HT1080 (cell line): ENCODE measurements around the gene SRBD1. TPM values are rescaled to one million over a fixed set of nuclear protein-coding genes. Genes with fewer than 3 reads are reported as not detected.

Source experiments
- DNase-seq: peaks from one replicate; pipeline ENCODE4 v3.0.0-alpha.2; 2015; ENCODE audit warnings: low read depth
- total RNA-seq: library from RNA; depleted of rRNA; stranded (reverse); fragments of >200 nt; shearing (Covaris generic); gene quantifications from 2 replicates; pipeline ENCODE4 v1.2.3, GENCODE V29; 2014

SRBD1 gene
- total RNA-seq, 1 experiment from 2014 or later, result 19.0 TPM

DNA sequence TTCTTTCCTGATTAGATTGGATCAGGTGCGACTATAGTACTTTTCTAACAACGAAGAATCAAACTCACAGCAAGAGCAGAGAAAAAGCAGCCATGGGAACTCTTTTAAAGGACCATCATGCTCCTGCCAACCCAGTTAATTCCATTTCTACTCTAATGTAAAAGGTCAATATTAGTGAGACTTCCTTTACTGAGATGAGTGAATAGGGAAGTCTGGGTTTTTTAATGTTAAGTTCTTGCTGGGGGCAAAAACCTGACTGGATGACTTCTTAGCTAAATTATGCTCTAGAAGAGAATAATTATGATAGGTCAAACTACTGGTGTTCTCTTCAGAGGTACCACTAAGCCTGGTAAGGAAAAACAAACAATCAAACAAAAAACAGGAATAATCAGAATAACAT lies 8.4 kb downstream of the SRBD1 start:
- DNase-seq, result no peak

DNA sequence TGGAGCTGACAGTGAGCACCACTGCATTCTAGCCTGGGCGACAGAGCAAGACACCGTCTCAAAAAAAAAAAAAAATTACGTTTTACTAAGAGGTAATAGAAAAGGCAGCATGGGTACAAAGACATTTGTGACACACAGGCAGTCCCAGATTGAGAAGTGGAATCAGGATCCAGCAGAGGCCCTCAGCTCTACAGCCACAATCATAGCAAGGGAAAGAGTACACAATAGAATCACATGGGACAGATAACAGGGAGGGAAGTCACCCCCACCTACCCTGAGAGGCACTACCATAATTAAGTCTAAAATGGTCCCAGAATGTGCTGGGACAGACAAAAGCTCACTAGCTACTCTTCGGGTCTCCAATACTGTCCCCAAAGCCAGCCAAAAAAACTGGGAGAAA lies 12.5 kb downstream of the SRBD1 start:
- no peak for DNase-seq

DNA sequence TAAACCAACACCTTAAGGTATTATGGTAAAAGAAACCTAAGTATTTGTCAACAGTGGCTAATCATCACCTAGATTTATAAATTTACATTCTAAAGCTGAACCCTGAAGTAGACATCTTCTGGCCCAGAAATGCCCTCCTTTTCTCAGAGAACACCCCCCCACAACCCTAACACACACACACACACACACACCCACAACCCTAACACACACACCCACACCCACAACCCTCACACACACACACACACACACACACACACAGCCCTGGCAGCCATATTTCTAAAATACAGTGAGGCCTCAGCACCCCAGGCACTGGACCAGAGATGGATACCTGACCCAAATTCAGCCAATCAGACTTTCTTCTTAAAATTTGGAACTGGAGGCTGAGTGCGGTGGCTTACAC lies 14.3 kb downstream of the SRBD1 start:
- no peak for DNase-seq

DNA sequence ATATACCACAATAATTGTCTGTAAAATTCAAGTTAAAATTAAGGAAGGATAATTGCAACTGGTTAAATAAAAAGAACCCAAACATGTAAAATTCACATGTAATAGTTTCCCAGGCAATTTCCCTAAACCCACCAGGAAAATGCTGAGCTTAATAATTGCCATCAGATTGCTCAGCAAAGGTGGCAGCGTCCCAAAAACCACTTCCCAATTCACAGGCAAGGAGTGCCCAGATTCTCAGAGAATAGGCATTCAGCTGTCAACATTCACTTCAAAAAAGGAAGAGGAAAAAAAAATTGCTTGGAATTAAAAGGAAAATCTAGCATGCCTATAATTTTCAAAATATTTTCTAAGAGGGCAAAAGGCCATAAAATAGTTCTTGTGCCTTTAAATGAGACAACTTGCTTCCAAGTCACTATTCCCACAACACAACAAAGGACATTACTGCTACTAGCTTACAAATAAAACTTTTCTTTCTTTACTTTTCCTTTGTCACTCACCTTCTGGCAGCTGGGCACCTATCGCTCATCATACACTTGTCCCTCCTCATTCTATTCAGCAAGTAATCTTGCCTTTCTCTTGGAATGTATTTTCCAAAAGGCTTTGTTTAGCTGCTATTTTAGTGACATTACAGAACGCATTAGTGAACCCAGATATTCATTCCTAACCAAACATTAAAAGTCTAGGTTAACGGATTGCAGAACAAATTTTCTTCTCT lies 15.2 kb downstream of the SRBD1 start:
- peak; percentile 74 for DNase-seq

DNA sequence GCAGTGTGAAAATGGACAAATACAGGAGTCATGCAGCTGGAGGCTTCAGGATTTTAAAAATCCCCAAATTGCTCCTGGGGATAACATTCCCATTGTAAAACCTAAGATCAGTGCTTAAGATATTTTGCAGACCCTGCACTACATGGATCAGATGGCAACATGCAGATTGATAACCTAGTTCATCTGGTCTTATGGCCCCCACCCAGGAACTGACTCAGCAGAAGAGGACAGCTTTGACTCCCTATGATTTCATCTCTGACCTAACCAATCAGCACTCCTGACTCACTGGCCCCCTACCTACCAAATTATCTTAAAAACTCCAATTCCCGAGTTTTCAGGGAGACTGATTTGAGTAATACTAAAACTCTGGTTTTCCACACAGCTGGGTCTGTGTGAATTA lies 20.0 kb downstream of the SRBD1 start:
- peak; percentile 24 for DNase-seq

DNA sequence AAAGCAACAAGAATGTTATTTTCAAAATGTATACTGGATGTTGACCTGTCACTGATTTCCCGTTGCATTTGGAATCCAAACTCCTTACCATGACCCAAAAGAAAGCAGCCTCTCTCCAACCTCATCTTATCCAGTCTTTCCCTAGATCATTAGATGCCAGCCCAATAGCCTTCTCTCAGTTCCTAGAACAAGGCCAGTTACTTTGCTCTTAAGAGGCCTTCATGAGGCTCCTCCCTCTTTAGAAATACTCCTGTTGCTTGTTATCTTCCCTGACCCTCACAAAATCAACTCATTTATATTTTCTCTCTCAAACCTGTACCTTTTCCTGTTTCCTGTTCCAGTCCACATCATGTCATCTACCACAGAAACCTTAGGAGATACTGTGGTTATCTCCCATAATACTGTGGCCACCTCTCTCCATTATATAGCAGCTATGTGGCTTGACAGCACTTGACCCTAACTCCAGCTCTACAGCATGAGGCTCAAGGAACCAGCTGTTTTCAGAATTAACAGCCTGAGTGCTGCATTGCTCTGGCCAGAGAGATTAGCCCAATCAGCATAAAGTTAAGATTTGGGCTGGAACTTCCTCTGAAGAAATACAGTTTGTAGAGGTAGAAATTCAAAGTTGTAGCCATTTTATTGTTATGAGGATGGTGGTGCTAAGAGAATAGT lies 22.8 kb downstream of the SRBD1 start:
- peak; percentile 23 for DNase-seq

DNA sequence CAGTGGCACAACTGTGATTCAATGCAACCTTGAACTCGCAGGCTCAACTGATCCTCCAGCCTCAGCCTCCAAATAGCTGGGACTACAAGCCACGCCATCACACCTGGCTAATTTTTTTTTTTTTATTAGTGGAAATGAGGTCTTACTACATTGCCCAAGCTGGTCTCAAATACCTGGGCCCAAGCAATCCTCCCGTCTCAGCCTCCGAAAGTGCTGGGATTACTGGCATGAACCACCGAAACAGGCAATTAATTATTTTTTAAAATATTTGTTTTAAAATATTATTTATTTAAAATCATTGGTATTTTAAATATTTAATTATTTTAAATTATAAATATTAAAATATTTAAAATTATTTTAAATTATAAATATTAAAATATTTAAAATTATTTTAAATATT lies 24.5 kb downstream of the SRBD1 start:
- no peak for DNase-seq

DNA sequence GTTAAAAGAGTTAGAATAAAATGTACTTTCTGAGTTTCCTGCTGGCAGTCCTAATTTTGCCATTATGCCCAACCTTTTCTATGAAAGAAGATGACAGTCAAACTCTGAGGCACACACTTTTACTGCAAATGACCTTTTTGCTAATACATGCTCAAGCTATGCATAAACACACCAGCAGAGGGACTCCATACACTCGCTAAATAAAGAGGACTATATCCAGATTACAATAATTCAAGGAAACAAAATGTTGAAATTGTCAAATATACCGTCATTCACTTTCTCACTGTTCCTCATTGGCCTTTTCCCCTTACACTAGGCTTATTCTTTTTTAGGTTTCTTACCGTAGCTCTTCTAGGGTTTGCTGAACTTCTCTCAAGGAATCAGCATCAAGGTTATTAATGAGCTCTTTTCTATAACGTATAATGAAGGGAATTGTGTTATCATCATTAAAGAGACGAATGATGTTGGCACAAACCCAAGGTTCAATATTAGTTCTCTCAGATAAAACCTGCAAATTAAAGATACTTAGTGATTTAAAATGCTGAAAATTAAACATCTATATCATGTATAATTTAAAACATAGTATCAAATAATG lies 25.7 kb downstream of the SRBD1 start:
- DNase-seq, result peak; percentile 42

DNA sequence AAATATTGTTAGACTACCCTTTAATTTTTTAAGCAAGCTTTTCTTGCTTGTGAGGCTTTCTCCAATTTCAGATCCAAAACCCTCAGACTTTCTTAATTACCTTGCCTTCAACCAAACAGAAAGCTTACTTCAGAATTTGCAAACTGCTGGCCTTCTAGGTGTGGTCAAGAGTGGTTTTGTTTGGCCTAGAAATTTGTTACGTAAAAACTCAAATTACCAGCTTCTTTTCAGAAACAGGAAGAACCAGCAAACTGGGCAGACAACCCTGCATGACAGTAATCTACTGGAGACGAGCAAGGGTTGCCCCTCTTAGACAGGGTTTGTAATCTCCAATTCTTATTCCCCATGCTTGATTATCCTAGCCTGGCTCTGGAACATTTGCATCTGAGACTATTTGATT lies 27.1 kb downstream of the SRBD1 start:
- no peak for DNase-seq

DNA sequence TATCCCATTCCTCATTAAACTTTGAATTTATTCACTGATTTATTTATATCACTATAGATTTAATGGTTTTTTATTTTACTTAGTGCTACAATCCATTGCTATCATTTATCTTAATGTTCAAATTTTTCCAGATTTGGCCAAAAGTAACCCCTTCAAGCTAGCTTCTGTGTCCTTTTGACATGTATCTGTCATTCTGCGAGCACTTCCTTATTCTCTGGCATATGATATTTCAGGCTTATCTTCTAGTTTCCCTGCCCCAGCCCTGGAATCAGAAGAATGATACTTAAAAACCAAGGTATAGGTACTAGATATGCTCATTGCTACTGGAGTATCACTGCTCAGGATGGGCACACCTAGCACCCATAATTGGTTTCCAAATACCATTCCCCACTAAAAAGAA lies 28.5 kb downstream of the SRBD1 start:
- DNase-seq, result no peak

DNA sequence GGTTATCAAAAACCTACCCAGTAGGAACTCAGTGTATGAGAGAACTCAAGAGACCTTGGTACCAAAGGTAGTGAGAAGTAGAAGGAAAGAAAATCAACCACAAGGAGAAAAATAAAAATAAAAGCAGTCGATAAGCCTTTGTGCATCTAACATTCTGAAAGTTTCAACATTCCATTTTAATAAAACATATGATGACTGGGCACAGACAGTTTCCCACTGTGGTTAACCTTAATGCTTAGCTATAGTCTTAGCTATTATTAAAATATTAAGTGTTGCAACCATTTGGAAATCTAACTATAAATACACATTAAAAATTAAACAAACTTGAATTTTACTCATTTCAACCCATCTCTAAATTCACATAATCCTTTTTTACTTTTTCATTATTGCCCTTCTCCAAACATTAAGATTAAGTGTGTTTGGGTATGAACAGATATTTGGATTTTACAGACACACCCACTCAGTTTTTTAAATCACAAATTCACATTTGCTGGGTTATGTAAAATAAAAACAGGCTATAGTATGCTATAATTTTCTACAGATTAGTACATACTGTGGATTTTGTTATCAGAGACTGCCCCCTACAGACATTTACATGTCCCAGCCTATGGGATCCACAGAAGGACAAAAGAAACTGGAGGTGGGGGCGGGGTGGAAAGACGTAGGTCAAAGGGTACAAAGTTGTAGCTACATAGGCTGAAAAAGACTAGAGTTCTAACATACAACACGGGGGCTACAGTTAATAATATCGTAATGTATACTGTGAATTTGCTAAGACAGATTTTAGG lies 32.8 kb downstream of the SRBD1 start:
- DNase-seq, result peak; percentile 36

DNA sequence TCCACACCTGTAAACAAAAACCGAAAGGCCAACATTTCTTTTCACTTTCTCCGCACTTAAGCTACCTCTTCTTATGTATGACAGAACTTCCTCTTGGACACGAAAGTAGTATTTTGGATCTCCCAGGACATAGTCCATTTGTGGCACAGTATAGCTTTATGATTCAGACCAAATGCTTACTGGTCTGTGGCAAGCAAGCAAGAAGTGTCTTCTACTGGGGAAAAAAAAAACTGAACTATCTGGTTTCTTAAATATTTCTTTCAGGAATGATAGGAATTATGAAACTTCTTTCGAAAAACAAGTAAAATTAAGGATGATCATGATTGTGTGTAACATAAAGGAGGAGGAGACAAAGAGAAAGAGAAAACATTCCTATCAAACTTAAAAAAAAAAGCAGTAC lies 33.6 kb downstream of the SRBD1 start:
- no peak for DNase-seq

DNA sequence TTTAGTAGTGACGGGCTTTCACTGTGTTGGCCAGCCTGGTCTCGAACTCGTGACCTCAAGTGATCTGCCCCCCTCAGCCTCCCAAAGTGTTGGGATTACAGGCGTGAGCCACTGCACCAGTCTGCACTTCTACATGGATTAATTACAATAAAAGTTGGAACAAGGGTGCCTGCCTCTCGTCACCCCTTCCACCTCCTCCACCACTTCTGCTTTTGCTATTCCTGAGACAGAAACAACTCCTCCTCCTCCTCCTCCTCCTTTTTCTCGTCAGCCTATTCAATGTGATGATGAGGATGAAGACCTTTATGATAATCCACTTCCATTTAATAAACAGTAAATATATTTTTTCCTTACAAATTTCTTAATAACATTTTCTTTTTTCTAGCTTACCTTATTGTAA lies 35.2 kb downstream of the SRBD1 start:
- DNase-seq, result no peak

DNA sequence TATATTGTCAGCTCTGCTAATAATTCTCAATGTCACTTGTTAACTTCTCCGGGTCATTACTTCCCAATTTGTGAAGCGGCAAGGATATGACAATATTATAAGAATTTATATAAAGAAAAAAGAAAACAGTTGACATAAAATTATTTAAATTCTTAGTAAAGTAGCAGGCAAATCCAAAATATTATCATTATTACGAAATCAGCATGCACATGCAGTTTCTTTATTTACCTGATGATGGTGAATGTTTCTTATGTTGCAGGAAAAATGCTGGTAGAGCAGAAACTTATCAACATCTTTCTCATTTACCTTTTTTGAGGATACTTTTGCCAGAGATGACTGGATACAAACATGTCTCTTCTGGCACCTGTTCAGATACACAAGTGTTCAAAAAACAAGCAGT lies 38.1 kb downstream of the SRBD1 start:
- DNase-seq, result no peak

DNA sequence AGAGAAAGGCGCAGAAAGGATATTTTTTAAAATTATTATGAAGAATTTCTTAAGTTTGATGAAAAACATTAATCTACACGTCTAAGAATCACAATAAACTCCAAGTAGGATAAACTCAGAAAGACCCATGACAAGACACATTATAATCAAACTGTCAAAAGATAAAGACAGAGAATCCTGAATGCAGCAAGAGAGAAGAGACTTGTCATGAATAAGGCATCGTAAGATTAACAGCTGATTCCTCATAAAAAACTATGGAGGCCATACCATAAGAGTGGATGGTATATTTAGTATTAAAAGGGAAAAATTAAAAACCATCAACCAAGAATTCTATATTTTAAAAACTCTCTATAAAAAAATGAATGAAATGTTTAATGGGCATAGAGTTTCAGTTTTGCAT lies 39.1 kb downstream of the SRBD1 start:
- DNase-seq, result no peak

DNA sequence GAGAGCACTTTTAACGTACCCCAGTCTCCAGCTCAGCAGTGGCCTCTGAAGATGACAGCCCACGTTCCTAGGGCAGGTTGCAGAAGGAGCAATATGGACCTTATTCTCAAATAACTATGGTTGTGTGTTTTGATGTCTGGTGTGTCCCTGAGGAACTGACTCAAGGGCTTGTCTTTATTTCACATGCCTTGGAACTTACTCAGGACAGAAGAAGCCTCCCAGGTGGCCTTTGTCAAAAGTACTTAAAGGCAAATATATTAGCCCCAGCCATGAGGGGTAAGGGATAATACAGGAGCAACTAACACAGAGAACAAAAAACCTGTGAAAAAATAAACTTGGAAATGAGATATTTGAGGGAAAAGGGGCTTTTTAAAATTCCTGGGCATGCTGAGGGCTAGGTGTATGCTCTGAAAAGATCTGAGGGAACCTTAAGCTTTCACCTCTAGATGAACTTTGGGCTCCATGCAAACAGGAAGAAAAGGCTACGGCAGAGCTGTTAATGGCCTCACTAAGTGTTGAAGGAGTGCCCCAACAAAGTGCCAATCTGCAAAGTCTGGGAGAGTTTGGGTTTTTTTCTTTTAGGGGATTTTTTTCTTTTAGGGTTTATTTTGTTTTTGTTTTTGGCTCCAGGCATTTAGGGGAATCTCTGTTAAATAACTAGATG lies 40.3 kb downstream of the SRBD1 start:
- DNase-seq, result peak; percentile 23

DNA sequence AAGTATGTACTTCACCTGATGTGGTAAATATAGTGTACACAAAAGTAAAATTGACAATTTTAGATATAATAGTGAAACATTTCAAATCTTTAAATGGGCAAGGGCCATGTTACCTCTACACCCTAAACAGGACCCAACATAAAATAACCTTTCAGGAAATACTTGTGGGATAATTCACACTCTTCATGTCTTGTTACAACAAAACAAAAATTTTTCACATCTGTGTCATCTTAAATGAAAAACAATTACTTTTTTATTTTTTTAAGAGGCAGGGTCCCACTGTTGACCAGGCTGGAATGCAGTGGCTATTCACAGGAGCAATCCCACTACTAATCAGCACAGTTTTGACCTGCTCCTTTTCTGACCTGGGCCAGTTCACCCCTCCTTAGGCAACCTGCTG lies 42.1 kb downstream of the SRBD1 start:
- peak; percentile 61 for DNase-seq

DNA sequence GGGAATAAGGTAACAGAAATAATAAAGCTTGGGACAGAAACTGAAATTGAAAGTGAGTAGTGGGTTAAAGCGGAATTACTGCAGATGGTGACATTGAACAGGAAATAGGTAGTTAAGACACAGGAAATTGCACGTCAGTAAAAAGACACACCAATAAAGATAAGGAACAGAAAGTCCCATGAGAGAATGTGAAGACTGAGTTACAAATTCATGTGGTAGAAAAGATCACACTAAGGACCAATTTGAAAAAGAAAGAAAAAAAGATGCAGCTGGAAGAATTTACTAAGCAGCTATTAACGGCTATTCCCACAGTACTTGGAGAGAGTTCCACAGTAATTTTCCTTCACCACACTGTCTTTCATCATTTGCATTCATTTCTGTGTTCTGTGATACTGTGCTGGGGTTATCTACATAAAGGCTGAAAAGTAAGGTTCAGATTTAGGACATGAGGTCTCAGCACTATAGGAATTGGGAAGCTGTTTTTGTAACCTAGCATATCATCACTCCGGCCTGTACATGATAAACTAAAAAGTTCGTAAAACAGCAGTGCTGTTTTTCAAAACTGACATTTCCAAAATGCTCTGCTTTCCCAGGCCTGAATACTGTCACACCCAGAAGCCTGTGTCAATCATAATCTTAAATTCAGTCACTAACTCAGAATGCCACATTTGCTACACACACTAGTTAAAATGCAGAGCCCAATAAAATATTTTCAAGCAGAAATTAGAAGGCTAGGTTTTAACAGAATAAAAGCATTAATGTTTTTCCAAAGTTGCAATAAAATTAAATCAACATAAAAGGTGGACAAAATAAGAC lies 42.9 kb downstream of the SRBD1 start:
- DNase-seq, result peak; percentile 43

DNA sequence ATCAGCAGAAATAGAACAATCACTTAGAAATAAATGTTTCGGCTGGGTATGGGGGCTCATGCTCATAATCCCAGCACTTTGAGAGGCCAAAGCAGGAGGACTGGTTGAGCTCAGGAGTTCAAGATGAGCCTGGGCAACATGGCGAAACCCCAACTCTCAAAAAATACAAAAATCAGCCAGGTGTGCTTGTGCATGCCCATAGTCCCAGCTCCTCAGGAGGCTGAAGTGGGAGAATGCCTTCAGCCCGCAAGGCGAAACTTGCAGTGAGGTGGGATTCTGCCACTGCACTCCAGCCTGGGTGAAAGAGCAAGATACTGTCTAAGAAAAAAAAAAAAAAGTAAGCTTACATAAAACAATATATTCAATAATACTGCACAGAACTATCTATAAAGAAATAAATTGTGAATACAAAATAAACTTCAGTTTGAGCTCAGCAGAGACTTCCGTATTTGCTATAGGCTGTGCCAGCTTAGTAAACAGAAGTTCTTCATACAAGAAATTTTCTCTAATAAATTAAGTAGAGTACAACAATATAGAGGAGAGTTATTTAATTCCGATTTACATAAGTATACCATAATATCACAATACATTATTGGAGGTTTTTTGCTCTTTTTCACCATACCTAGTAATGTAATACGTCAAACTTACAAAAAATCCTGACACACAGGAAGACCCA lies 43.6 kb downstream of the SRBD1 start:
- no peak for DNase-seq

DNA sequence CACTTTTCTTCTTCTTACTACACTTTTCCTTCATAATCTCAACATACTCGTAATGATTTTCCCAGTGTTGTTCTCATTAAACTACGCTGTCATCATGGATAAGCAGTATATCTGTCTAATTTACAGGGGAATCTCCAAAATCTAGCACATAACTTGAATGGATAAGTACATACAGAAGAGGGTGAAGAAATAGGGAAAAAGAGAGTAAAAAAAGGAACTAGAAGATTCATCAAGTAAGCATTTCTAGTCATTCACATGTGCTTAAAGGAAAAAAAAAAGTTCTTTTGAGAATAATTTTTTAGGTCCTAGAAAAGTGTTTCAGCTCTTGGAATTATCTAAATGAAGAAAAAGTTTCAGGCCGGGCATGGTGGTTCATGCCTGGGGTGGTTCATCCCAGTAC lies 51.6 kb downstream of the SRBD1 start:
- no peak for DNase-seq
